K562 (cell line): ENCODE measurements around the gene MGAT1. TPM values are rescaled to one million over a fixed set of nuclear protein-coding genes. Genes with fewer than 3 reads are reported as not detected.
A peak's percentile ranks its signal among the peaks of the same experiment; 100 is the strongest.

Experiments used
- AFF1 ChIP-seq, 2 experiments: fragments of 450-650 bp; IDR thresholded peaks; 2 replicates each; pipeline ENCODE4 v1.6.1; 2018; ENCODE audit warnings: mild to moderate bottlenecking in 2 of 2, low read depth in 1 of 2; ENCODE audit not compliant: partially characterized antibody in 2 of 2
- CEBPG ChIP-seq, 3 experiments: fragments of 200-800 bp in 1 of 3; sonication (Bioruptor generic) in 1 of 3; sonication (generic) in 1 of 3; formaldehyde crosslinking in 1 of 3; IDR thresholded peaks in 2 of 3; conservative IDR thresholded peaks in 1 of 3; 2 replicates each; pipeline versions ENCODE4 v1.6.1 to v1.8.0; 2016 to 2022; ENCODE audit warnings: missing compliant biosample characterization in 2 of 3, missing genetic modification characterization in 2 of 3, mild to moderate bottlenecking in 1 of 3, missing genetic modification reagents in 1 of 3
- CTCF ChIP-seq, 3 experiments: IDR thresholded peaks in 2 of 3; conservative IDR thresholded peaks in 1 of 3; 2 replicates each; pipeline ENCODE4 v1.5.1; 2011 to 2012; ENCODE audit warnings: low read length in 3 of 3, mild to moderate bottlenecking in 3 of 3, control low read depth in 2 of 3, improper control_type of control experiment in 1 of 3, inconsistent platforms in 1 of 3, low read depth in 1 of 3, mixed read lengths in 1 of 3, moderate library complexity in 1 of 3; ENCODE audit not compliant: insufficient read depth in 2 of 3
- E2F6 ChIP-seq, 2 experiments: IDR thresholded peaks; 2 replicates each; pipeline ENCODE4 v1.6.1; 2011; ENCODE audit warnings: borderline replicate concordance in 1 of 2, control low read depth in 1 of 2, low read depth in 1 of 2, low read length in 1 of 2, mild to moderate bottlenecking in 1 of 2, mixed read lengths in 1 of 2, moderate library complexity in 1 of 2; ENCODE audit not compliant: insufficient read depth in 1 of 2, insufficient read length in 1 of 2, poor library complexity in 1 of 2, severe bottlenecking in 1 of 2; ENCODE audit errors: extremely low read depth in 1 of 2
- EGR1 ChIP-seq: fragments of 450-650 bp; conservative IDR thresholded peaks from 2 replicates; pipeline ENCODE4 v1.6.1; 2017; ENCODE audit warnings: mild to moderate bottlenecking
- ID3 ChIP-seq, 2 experiments: fragments of 250-450 bp in 1 of 2; fragments of 450-650 bp in 1 of 2; sonication (Bioruptor Pico) in 1 of 2; IDR thresholded peaks; 2 replicates each; pipeline versions ENCODE4 v1.6.1 to v1.8.0; 2016 to 2021; ENCODE audit warnings: mild to moderate bottlenecking in 2 of 2, moderate library complexity in 2 of 2, missing compliant biosample characterization in 1 of 2, missing genetic modification characterization in 1 of 2
- MAFG ChIP-seq: fragments of 450-650 bp; conservative IDR thresholded peaks from 2 replicates; pipeline ENCODE4 v1.6.1; 2016; ENCODE audit warnings: missing genetic modification characterization, missing compliant biosample characterization
- RFX7 ChIP-seq: fragments of 250-450 bp; sonication (Bioruptor Pico); IDR thresholded peaks from 2 replicates; pipeline ENCODE4 v1.5.1; 2021; ENCODE audit warnings: mild to moderate bottlenecking
- XRCC5 ChIP-seq: fragments of 200-400 bp; formaldehyde crosslinking; IDR thresholded peaks from 2 replicates; pipeline ENCODE4 v1.6.1; 2017; ENCODE audit warnings: low read depth, mild to moderate bottlenecking, low read length
- ZNF143 ChIP-seq: sonication (generic); formaldehyde crosslinking; IDR thresholded peaks from 2 replicates; pipeline ENCODE4 v1.9.0; 2022; ENCODE audit warnings: mild to moderate bottlenecking, missing genetic modification reagents
- ZNF280B ChIP-seq: fragments of 250-450 bp; sonication (Bioruptor Pico); IDR thresholded peaks from 2 replicates; pipeline ENCODE4 v1.5.1; 2021; ENCODE audit warnings: mild to moderate bottlenecking
- ZNF445 ChIP-seq: fragments of 250-450 bp; sonication (Bioruptor Pico); IDR thresholded peaks from 2 replicates; pipeline ENCODE4 v1.4.0; 2020; ENCODE audit warnings: low read depth, mild to moderate bottlenecking, moderate library complexity
- polyA plus RNA-seq, 8 experiments: library from polyadenylated mRNA; depleted of rRNA in 4 of 8; stranded (reverse) in 5 of 8; unstranded in 3 of 8; fragments of >200 nt; fragmentation: Nextera tagmentation in 2 of 8; fragmentation: Illumina TruSeq in 1 of 8; extraction: Ambion mirVana in 2 of 8; extraction: Trizol in 1 of 8; gene quantifications; 2 replicates each; pipeline versions ENCODE4 v1.2.1 to v1.2.3, GENCODE V29; 2011 to 2014; ENCODE audit warnings: inconsistent platforms in 1 of 8, missing spikeins in 1 of 8
- total RNA-seq, 7 experiments: library from RNA; depleted of rRNA in 6 of 7; stranded (reverse); fragments of >200 nt in 6 of 7; fragmentation: Illumina TruSeq in 2 of 7; extraction: Trizol in 2 of 7; gene quantifications; 2 replicates each; pipeline versions ENCODE4 v1.2.1 to v1.2.3, GENCODE V29; 2011 to 2021; ENCODE audit warnings: low replicate concordance in 1 of 7

The MGAT1 gene
- total and polyA plus RNA-seq, 9 of the 15 experiments (the other 6 are each of a cell fraction or from before 2014, with no cell fraction given), result 3.9 to 82.7 (median 44.5) TPM

- TF ChIP-seq RFX7 (no peak), E2F6 (IDR thresholded peaks at IDR 0.05; ENCODE audit: borderline replicate concordance in 1 of 2, extremely low read depth in 1 of 2, insufficient read depth in 1 of 2, insufficient read length in 1 of 2, low read depth in 1 of 2, low read length in 1 of 2, poor library complexity in 1 of 2, severe bottlenecking in 1 of 2) (peak in 1 of 2 experiments; percentile 92), MAFG (tag) (no peak), AFF1 (IDR thresholded peaks at IDR 0.05; ENCODE audit: low read depth in 1 of 2, partially characterized antibody in 2 of 2) (peak in 1 of 2 experiments; percentile 20), XRCC5 (0 out of 2 replicates have a peak, but pooled peaks have one; percentile 32), EGR1 (0 out of 2 replicates have a peak, but pooled peaks have one; percentile 29), ZNF280B (CRISPR knock-in tag) (no peak), ZNF143 (peak; percentile 62; the same call in 1 of the 2 replicates), CEBPG (CRISPR knock-in tag; IDR thresholded peaks at IDR 0.05) (no peak), CEBPG (tag; conservative IDR thresholded peaks at IDR 0.05 in 1 of 2, IDR thresholded peaks at IDR 0.05 in 1 of 2) (0 out of 4 replicates have a peak, but pooled peaks of 1 of the 2 experiments have one; percentile 11), ZNF445 (CRISPR knock-in tag) (no peak), CTCF (IDR thresholded peaks at IDR 0.05 in 2 of 3, conservative IDR thresholded peaks at IDR 0.05 in 1 of 3; ENCODE audit: insufficient read depth in 2 of 3, low read depth in 1 of 3, low read length in 3 of 3) (0 out of 6 replicates have a peak, but pooled peaks of 1 of the 3 experiments have one; percentile 13), ID3 (CRISPR knock-in tag; IDR thresholded peaks at IDR 0.05) (no peak), ID3 (tag; IDR thresholded peaks at IDR 0.05) (peak; percentile 3; the same call in 1 of the 2 replicates)
Measured at GRCh38 chr5:180810959-180811622, 8.5 kb upstream of the MGAT1 start (continued).
